OCI-LY7 (cell line): ENCODE results near the gene RAC2.

Experiments used
- EZH2phosphoT487 ChIP-seq: fragments of 200-600 bp; sonication (generic); IDR thresholded peaks from 2 replicates; pipeline ENCODE4 v1.6.1; 2018; ENCODE audit warnings: low read depth, borderline replicate concordance, mild to moderate bottlenecking, mixed run types, antibody characterized with exemption, low read length, moderate library complexity, mixed read lengths
- TF ChIP-seq, protein P1 (sequence below): fragments of 200-600 bp; sonication (generic); conservative IDR thresholded peaks from 2 replicates; pipeline ENCODE4 v1.5.1; 2014; ENCODE audit warnings: mild to moderate bottlenecking, antibody characterized with exemption, low read length, moderate library complexity, mixed read lengths

GRCh38 chr22:37220543-37220981, 23.5 kb downstream of the RAC2 start:
- TF ChIP-seq, protein P1, sequence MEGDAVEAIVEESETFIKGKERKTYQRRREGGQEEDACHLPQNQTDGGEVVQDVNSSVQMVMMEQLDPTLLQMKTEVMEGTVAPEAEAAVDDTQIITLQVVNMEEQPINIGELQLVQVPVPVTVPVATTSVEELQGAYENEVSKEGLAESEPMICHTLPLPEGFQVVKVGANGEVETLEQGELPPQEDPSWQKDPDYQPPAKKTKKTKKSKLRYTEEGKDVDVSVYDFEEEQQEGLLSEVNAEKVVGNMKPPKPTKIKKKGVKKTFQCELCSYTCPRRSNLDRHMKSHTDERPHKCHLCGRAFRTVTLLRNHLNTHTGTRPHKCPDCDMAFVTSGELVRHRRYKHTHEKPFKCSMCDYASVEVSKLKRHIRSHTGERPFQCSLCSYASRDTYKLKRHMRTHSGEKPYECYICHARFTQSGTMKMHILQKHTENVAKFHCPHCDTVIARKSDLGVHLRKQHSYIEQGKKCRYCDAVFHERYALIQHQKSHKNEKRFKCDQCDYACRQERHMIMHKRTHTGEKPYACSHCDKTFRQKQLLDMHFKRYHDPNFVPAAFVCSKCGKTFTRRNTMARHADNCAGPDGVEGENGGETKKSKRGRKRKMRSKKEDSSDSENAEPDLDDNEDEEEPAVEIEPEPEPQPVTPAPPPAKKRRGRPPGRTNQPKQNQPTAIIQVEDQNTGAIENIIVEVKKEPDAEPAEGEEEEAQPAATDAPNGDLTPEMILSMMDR = no peak
- TF ChIP-seq EZH2phosphoT487 = no peak
